CD4-positive, alpha-beta T cell treated with Interleukin-4 for 4 hours (primary cell): Measurements from ENCODE around the gene AKR1C8.
"Not testable (repeated sequence)": the region's sequence is repeated elsewhere in the genome, so short reads cannot be mapped to it uniquely, and the experiment has no call there.

ENCODE experiments used
- DNase-seq: peaks from one replicate; pipeline ENCODE4 v3.0.0-alpha.2; 2020

Gene AKR1C8

GRCh38 chr10:5184987-5185775, at the start of gene AKR1C8:
AKR1C8 (minus strand) TSS chr10:5185150; CDS start chr10:5185104, 46 bp downstream.
- DNase-seq = no peak

DNA sequence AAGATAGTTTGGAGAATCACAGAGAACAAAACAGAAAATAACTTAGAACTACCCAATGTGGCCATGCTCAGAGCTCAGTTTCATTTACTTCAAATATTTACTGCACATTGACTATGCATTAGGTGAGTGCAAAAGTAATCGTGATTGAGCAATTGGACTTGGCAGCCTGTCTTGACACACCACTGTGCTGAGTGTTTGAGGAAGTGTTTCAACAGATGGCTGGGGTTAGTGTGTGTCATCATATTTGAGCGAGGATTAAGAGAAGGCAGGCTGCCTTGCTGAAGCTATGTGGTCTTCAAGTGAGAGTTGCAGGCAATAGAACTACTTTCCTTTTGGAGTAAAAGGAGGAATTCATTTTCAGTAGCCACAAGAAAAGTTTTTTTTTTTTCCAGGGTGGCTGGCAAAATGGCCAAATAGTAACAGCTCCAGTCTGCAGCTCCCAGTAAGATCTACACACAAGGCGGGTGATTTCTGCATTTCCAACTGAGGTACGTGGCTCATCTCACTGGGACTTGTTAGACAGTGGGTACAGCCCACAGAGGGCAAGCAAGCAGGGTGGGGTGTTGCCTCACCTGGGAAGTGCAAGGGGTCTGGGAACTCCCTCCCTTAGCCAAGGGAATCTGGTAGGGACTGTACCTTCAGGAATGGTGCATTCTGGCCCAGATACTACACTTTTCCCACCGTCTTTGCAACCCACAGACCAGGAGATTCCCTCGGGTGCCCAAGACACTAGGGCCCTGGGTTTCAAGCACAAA, 49.3 kb upstream of the AKR1C8 start:
- no peak for DNase-seq

DNA sequence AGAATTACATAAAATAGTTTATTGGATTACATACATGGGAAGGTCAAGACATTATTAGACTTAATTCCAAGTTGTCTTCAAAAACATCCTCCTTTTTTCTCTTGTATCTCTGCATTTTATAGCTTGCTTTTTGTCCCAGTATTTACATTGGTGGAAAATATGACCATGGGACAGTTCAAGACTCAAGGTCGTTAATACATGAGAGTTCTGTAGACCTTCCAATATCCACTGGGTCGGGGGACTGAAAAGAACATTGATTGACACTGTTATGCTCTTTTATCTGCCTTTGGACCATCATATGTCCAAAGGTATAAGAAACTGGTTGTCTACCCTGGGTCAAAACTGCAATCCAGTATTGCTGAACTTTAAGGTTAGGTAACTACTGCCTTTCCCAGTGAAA, 48.4 kb upstream of the AKR1C8 start:
- no peak for DNase-seq

DNA sequence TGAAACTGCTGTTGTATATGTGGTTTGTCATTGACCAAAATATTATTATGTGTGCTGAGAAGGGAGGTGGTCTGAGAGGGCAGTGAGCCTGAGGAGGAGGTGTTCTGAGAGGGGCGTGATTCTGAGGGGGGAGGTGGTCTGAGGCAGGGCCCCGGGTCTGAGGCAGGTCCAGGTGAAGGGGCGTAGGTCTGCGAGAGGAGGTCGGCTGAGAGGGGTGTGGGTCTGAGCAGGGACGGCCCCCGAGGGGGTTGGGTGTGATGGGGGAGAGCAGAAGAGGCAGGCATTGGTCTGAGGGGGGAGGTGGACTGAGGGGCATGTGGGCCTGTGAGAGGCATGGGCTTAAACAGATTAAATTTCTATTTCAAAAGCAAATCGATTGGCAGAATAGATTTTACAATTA, 44.1 kb upstream of the AKR1C8 start:
- no peak for DNase-seq

DNA sequence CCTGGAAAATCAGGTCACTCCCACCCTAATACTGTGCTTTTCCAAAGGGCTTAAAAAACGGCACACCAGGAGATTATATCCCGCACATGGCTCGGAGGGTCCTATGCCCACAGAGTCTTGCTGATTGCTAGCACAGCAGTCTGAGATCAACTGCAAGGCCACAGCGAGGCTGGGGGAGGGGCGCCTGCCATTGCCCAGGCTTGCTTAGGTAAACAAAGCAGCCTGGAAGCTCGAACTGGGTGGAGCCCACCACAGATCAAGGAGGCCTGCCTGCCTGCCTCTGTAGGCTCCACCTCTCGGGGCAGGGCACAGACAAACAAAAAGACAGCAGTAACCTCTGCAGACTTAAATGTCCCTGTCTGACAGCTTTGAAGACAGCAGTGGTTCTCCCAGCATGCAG, 38.0 kb upstream of the AKR1C8 start:
- DNase-seq = not testable (repeated sequence)

DNA sequence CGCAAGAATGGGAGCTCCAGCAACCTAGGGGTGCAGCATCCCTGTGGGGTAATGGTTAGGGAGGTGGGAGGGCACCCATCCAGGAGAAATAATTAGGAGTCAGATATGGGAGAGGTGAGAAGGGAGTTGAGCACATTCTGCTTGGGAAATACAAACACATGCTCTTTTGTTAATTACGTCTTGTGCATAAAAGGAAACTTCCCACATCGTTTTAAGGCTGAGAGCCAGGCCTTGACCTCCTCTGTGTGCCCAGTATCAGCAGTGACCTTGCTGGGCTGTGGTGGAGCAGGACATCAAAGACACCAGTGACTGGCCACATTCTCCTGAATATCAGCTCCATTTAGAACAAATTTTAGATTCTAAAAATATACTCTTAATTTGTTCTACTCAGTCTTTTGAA, 34.3 kb upstream of the AKR1C8 start:
- DNase-seq = no peak

DNA sequence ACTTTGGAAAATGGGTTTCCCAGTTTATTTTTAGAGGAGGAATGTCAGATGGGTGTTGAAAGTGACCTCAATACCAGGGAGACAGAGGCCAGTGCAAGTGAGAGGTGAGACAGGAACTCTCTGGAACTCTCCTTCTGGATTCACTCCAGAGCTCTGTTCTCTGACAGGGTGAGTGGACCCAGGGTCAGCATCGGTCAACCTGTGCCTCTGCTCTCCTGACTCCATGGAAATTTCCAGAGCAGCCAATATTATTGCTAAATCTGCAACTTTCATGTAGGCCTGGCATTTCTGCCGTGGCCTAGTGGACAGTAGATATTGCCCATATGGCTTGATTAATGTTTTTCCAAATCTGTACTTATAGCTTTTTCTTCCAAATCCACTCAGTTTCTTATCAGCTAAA, 31.9 kb upstream of the AKR1C8 start:
- no peak for DNase-seq

DNA sequence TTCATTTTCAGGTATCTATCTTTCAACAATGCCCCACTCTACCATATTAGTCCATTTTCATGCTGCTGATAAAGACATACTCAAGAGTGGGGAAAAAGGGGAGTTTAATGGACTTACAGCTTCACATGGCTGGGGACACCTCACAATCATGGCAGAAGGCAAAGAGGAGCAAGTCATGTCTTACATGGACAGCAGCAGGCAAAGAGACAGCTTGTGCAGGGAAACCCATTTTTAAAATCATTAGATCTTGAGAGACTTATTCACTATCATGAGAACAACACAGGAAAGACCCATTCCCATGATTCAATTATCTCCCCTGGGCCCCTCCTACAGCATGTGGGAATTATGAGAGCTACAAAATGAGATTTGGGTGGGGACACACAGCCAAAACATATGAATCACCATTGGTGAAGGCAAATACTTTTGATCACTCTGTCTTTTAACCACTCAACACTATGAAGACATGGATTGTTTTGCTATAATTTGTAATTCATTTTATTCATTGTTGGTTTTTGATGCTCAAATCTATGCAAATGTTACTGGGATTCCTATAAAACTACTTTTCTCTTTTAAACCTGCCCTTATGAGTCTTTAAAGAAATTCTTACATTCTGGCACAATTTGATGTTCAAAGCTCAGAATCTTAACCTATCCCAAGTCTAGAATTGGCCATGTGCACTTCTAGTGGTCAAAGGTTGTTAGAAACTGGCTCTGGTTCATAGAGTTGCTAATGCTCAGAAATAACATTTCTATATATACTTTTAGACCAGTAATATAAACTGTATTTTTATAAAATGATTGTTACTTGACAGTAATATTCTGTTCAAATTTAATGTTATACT, 27.0 kb upstream of the AKR1C8 start:
- DNase-seq = no peak

DNA sequence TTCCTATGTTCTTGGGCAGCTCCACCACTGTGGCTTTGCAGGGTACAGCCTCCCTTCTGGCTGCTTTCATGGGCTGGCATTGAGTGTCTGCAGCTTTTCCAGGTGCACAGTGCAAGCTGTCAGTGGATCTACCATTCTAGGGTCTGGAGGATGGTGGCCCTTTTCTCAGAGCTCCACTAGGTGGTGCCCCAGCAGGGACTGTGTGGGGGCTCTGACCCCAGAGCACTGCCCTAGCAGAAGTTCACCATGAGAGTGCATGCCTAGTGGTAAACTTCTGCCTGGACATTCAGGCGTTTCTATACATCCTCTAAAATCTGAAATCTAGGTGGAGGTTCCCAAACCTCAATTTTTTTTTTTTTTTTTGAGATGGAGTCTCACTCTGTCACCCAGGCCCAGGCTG, 25.3 kb upstream of the AKR1C8 start:
- DNase-seq = peak; percentile 2

GRCh38 chr10:5209776-5210175, 24.8 kb upstream of the AKR1C8 start:
- DNase-seq = not testable (repeated sequence)

DNA sequence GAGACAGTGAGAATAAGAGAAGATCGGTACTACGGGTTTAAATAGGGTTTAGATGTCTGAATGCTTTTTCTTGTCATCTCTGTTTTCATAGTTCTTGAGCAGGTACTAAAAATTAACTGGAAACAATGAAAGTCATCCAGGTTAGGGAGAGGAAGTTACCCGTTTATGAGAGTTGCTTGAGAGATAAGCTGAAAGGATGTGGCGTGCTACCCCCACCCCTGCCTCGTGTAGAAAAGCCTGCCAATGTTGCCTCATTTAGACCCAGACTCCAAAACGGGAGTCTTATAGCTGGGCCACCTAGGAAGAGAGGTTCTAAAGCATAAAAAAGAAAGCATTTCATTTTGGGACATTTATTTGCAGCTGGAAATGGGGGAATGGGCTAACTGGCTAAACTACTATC, 21.8 kb upstream of the AKR1C8 start:
- no peak for DNase-seq

GRCh38 chr10:5199398-5199797, 14.4 kb upstream of the AKR1C8 start:
- no peak for DNase-seq

DNA sequence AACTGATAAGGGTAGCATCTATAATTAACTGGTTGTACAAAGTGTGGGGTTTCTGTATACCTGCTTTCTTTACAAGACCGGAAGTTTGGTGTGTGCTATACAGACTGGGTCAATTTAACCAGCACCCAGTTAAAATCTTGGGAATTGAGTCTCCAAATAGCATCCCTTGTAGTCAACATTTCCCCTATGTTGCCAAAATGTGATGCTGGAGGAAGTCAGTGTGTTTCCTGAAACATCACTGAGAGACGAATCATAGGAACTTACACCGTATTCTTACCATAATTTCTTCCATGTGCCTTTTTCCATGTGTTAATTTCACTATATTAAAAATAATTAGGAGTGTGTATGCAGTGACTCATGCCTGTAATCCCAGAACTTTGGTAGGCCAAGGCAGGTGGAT, 13.4 kb upstream of the AKR1C8 start:
- no peak for DNase-seq

DNA sequence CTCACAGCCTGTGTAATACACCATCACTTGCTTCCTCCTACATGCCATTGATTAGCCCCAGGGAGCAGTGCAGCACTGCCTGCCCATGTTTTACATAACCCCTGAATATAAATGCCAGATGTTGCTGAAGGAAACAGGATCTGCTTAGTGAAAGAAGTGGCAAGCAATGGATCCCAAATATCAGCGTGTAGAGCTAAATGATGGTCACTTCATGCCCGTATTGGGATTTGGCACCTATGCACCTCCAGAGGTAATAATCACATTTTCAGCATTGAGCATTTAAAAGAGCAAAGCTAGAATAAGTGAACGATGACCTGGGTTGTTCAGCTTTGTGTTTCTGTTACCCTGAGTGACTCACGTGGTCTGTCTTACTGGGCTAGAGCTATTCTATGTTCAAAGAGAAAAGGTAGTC, 11.8 kb upstream of the AKR1C8 start, which contains the start of gene AKR1C4:
TSS of gene AKR1C4 (plus strand) at position 136 of the 412 bp plus-strand sequence. CDS start at position 167, 31 bp downstream.
- no peak for DNase-seq

DNA sequence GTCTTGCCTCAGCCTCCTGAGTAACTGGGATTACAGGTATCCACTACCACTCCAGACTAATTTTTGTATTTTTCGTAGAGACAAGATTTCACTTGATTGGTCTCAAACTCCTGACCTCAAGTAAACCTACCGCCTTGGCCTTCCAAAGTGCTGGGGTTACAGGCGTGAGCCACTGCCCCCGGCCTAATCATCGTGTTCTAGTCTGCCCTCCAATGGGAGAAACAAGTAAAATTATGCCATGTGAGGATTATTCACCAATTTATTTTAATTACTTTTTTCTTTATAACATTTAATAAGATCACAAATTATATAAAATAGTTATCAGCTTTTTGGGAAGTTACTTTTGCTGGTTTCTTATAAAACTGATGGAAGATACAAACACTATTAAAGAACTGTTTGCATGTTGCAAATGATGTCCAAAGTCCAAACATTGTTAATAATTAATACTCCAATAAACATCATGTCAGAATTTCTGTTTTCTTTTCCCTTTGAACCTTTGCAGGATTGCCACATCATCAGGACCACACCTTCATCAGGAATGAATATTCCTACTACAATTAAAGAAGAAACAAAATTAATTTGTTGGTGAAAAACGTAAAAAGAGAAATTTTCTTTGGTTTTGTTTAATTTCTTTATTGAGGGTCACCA, 10.9 kb upstream of the AKR1C8 start:
- no peak for DNase-seq

DNA sequence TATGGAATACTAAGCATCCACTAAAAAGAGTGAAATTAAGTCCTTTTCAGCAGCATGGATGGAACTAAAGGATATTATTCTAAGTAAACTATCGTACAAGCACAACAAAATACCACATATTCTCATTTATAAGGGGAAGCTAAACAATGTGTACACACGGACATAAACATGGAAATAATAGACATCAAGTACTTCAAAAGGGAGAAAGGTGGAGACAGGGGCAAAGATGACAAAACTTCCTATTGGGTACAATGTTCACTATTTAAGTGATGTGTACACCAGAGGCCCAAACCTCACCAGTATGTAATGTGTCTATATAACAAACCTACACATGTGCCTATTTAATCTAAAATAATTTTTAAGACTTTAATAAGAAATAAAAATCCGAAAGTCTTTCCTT, 9.5 kb upstream of the AKR1C8 start:
- DNase-seq = no peak

GRCh38 chr10:5188358-5188757, 3.4 kb upstream of the AKR1C8 start:
- DNase-seq = no peak

DNA sequence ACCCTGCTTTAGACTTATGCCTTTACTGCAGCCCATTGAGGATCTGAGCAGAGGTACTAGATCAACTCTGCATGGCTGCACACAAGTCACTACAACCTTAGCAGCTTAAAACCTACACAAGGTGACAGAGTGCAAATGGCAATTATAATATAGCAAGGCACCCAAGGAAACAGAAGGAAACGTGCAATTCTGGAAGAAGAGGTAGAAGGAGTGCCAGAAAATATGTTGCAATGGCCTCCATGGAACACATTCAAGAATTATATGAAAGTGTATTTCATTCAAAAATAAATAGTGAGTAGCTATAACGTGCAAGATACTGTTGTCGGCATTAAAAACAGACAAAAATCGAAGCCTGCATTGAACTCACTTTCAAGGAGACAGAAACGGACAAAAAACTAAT, 2.9 kb upstream of the AKR1C8 start:
- no peak for DNase-seq

GRCh38 chr10:5183923-5184322, 1.0 kb downstream of the AKR1C8 start:
- no peak for DNase-seq

- not testable (repeated sequence) for DNase-seq
Measured at GRCh38 chr10:5180503-5180902, 4.4 kb downstream of the AKR1C8 start.

- not testable (repeated sequence) for DNase-seq
Measured at GRCh38 chr10:5175581-5175980, 9.4 kb downstream of the AKR1C8 start.

DNA sequence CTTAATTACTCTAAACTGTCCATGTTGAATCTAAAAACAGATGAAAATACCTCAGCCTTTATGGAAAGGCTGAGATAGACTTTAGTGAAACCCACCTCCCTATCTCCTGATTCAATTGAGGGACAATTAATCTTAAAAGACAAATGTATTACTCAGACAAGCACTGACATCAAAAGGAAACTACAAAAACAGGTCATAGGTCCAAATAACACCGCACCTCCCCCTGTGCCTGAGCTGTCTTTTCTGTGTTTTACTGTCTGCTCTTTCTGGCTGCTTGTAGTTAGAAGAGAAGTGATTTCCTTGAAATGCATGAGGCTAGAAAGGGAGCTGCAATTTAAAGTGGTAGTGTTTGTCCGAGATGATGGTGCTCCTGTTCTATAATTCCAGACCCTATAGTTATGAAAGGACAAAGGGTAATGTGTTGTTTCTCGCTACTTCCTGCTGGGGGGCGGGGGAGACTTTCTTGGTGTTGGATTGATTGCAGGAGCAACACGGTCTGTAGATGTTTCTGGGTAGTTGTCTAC, 16.0 kb downstream of the AKR1C8 start:
- no peak for DNase-seq

GRCh38 chr10:5165738-5166137, 19.2 kb downstream of the AKR1C8 start:
- no peak for DNase-seq
